ENCODE results near the gene HOXD11.

DNA sequence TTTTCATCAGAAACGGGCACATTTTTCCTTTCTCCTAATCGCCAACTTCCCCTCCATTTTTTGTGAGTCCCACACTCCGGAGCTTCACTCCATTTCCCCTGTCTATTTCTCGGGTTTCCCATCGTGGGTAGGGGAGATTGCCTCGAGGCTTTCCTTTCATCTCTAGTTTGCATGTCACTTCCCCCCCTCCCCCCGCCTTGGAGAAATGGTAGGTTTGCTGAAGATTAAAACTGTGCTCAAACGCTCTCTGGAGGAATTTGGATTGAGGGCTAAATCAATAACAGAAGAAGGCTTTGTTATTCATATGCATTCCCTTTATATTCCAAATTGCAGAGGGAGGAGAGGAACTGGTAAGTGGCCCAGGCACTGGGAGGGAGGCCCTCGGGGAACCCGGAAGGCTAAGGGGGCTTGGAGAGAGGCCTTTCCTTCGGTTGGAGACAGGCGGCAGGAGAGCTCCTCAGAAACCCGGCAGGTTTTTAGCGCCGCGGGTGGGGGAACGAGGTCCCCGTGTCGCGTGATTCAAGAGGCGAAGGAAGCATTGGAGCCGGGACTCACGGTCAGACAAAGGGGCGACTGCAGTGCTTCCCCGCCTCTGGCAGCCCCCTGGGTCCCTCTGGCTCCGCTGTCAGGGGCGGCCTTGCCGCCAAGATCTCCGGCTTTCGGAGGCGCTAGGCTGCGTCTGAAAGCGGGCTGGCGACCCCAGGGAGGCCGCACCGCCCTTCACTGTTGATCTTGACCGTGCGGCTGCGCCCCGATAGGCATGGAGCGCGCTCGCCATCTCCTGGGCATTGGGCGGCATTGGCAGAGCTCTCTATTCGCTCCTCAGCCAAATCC, 9.9 kb upstream of the HOXD11 start:
- no peak for TF ChIP-seq EZH2phosphoT487 (IDR thresholded peaks at IDR 0.05; ENCODE audit: borderline replicate concordance, low read length)
- TF ChIP-seq, protein P1, sequence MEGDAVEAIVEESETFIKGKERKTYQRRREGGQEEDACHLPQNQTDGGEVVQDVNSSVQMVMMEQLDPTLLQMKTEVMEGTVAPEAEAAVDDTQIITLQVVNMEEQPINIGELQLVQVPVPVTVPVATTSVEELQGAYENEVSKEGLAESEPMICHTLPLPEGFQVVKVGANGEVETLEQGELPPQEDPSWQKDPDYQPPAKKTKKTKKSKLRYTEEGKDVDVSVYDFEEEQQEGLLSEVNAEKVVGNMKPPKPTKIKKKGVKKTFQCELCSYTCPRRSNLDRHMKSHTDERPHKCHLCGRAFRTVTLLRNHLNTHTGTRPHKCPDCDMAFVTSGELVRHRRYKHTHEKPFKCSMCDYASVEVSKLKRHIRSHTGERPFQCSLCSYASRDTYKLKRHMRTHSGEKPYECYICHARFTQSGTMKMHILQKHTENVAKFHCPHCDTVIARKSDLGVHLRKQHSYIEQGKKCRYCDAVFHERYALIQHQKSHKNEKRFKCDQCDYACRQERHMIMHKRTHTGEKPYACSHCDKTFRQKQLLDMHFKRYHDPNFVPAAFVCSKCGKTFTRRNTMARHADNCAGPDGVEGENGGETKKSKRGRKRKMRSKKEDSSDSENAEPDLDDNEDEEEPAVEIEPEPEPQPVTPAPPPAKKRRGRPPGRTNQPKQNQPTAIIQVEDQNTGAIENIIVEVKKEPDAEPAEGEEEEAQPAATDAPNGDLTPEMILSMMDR (IDR thresholded peaks at IDR 0.05; ENCODE audit: low read depth, low read length, poor library complexity, severe bottlenecking): peak; percentile 57

Data from DOHH2 (cell line).